Omental fat pad (tissue), 4 donors: ENCODE data around the gene ELN. TPM values are rescaled to one million over a fixed set of nuclear protein-coding genes. Genes with fewer than 3 reads are reported as not detected.
A peak's percentile ranks its signal among the peaks of the same experiment; 100 is the strongest.

Source experiments
- ATAC-seq: fragments of 150-250 bp; one replicate; pipeline ENCODE4 v1.9.1; 2016; ENCODE audit warnings: mild to moderate bottlenecking, moderate library complexity; ENCODE audit not compliant: low FRiP score
- DNase-seq: peaks from one replicate; pipeline ENCODE4 v3.0.0-alpha.2; 2019; ENCODE audit warnings: low spot score
- CTCF ChIP-seq, 3 donors: fragments of 450-650 bp; IDR thresholded peaks; one replicate each; pipeline ENCODE4 v1.5.1; 2016 to 2017; ENCODE audit warnings: antibody characterized with exemption in 3 of 3, mild to moderate bottlenecking in 3 of 3, moderate library complexity in 2 of 3
- total RNA-seq, 4 donors: library from RNA; depleted of rRNA; stranded (reverse); fragments of >200 nt; gene quantifications; one replicate each; pipeline ENCODE4 v1.1.0, GENCODE V29; 2016

ELN gene
- total RNA-seq, 4 donors from 2014 or later: 61.2 to 133 (median 83.8) TPM

DNA sequence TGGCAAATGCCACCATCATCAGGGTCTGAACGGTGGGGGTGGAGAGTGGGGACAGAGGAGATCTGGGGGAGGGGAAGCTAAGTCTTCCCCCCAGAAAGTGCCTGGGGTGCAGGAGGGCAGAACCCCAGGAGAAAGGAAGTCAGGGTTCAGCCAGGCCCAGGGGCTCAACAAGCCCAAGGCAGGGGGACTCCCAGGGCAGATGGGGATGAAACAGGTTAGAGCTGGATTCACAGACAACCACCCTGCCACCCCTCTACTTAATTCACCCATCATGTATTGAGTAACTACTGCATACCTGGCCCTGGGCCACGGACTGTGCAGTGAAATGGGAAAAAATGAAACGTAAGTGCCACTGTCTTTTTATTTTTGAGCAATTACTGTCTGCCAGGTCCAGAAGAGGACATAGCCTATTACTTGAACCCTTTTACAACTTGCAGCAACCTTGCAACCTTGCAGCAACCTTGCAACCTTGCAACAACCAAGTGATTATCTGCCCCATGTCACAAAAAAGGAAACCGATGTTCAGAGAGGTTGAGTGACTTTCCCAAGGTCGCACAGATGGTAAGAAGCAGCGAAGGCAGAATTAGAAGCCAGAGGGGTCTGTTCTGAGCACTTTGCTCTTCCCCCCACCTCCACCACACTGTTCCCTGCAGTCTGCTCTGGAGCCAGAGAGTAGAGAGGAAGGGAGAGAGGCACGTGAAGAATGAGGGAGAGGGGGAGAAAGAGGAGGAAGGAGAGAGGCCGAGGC is 4.8 kb downstream of the ELN start:
- DNase-seq: no peak
- ATAC-seq: no peak
- no peak for TF ChIP-seq CTCF (IDR thresholded peaks at IDR 0.05)

DNA sequence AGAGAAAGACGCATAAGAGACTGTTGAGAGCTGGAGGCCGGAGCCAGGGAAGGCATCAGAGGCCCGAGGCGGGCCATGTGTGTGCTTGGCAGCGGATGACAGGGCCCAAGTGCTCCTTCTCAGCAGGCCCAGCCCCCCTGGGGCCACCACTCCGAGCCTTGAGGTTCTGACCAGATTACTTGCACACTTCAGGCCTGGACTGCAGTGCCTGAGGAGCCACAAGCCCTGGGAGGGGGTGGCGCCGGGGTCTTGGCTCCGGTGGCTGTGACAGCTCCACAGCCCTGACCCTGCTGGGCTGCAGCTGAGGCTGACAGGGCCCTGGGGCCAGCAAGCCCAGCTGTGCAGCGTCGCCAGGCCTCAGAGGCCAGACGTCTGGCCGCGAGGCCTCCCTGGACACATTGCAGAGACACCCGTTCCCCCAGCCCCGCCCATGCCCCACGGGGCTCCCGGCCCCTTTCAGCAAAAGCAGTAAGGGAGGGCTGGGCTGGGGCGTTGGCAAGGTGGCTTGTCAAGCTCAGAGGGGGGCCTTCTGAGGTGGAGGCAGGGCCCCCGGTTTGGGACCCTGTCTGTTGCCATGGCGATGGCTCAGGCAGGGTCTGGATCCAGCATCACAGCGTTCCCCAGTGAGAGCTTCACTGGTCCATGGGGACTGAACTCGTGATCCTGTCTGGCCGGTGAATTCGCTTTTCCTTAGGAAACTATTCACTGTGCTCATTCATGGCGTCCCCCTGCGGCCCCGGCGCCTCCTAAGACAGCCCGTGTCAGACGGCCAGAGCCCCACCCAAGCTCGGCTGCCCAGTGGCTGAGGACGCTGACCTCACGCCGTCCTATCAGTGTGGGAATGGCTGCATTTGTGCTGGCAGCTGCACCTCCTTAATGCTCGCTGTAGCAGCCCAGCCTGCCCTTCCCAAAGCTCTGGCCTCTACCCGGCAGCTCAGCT is 5.7 kb downstream of the ELN start:
- ATAC-seq (peak; percentile 28), DNase-seq (no peak)
- TF ChIP-seq CTCF (IDR thresholded peaks at IDR 0.05): no peak

GRCh38 chr7:74037609-74038008 is 9.6 kb downstream of the ELN start:
- no peak for TF ChIP-seq CTCF (IDR thresholded peaks at IDR 0.05)
- no peak for ATAC-seq
- no peak for DNase-seq

DNA sequence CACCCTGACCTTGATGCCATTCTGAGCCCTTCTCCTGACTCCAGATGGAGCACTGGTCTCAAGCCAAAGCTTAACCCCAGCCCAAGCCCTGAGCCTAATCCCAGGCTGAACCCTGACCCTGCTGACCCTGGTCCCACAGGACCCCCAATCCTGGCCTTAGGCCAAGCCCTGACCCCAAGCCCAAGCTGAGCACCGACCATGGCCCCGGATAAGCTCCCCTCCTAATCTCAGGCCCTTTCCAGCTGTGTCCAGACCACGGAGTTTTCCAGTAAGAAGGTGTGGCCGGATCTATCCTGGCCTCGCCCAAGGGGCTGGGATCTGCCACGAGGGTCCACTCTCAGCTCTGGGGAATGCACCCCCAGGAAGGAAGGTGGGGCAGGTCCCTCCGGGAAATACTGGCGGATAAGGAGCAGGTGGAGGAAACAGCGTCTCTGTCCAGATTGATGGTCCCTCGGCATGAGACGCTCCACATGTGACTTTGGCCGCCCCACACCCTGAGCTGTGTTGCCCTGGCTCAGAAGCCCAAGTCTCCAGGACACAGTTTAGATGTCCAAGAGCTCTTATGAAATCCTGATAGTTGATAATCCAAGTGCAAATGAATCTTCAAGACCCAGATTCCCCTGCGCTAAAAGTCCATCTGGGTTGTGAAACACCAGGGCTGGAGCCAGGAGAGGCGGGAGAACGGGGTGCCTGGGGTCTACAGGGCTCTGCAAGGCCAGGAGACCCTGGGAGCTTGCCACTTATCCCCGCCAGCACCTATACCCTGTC is 10.4 kb downstream of the ELN start:
- DNase-seq (no peak), ATAC-seq (no peak)
- TF ChIP-seq CTCF (IDR thresholded peaks at IDR 0.05): no peak

GRCh38 chr7:74039337-74039736 is 11.4 kb downstream of the ELN start:
- ATAC-seq: no peak
- no peak for DNase-seq
- no peak for TF ChIP-seq CTCF (IDR thresholded peaks at IDR 0.05)

DNA sequence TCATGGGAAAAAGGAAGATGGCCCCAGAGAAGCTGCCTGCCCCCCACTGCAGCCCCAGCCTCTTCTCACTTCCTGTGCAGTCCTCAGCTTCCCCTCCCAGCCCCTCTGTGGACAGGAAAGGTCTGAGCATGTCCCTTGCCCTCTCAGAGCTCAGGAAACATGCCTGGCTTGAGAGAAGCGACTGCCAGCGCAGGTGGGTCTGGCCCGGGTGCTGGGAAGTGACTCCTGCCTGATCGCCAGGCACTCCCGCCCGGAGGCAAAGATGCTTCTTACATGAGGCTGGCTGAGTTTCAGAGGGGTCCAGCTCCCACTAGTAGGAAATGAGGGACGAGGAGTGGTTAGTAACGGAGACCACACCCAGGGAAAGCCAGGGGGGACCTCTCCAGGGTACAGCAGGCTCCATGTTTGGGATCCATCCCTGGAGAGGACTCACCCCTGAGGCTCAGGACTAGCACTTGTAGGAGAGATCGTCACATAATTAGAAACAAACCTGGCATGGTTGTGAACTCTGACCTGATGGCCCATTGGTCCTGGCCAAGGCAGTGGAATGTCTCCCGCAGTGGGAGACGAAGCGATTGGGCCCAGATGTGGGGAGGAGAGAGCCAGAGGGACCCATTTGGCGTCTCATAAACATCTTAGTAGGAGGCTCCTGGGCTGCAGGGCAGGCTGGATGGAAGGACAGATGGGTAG is 12.3 kb downstream of the ELN start:
- no peak for TF ChIP-seq CTCF (IDR thresholded peaks at IDR 0.05)
- no peak for DNase-seq
- ATAC-seq: no peak
